ENCODE results near the gene ARHGAP27.

- TF ChIP-seq POLR2AphosphoS5 (IDR thresholded peaks at IDR 0.05; ENCODE audit: borderline replicate concordance, low read depth, low read length) (no peak), EZH2 (IDR thresholded peaks at IDR 0.05) (no peak), FOXP2 (optimal IDR thresholded peaks at IDR 0.05; ENCODE audit: control extremely low read depth, extremely low read length, insufficient read depth) (no peak)
Observed at GRCh38 chr17:45385331-45385997, 47.2 kb downstream of the ARHGAP27 start.

All from SK-N-MC (cell line).